Transverse colon (tissue), 4 donors: ENCODE data around the gene TNFRSF19.

Source experiments
- CTCF ChIP-seq, 5 experiments: fragments of 200-600 bp in 3 of 5; fragments of 450-650 bp in 2 of 5; sonication (generic) in 3 of 5; IDR thresholded peaks; 1 replicate in 2 of 5; 2 replicates in 3 of 5; pipeline ENCODE4 v1.5.1; 2016 to 2017; ENCODE audit warnings: antibody characterized with exemption in 5 of 5, inconsistent platforms in 3 of 5, mild to moderate bottlenecking in 2 of 5, moderate library complexity in 1 of 5
- EP300 ChIP-seq: sonication (generic); formaldehyde crosslinking; IDR thresholded peaks from one replicate; pipeline ENCODE4 v1.6.1; 2017; ENCODE audit warnings: antibody characterized with exemption, low read depth
- POLR2A ChIP-seq: fragments of 450-650 bp; IDR thresholded peaks from one replicate; pipeline ENCODE4 v1.6.1; 2016; ENCODE audit warnings: antibody characterized with exemption, mild to moderate bottlenecking, moderate library complexity
- POLR2AphosphoS5 ChIP-seq, 3 donors: sonication (generic); formaldehyde crosslinking; IDR thresholded peaks; one replicate each; pipeline ENCODE4 v1.6.1; 2016; ENCODE audit warnings: antibody characterized with exemption in 3 of 3

- TF ChIP-seq POLR2A (no peak), CTCF (IDR thresholded peaks at IDR 0.05) (no peak), POLR2AphosphoS5 (IDR thresholded peaks at IDR 0.05) (no peak), EP300 (no peak)
These were observed 103.8 kb downstream of the TNFRSF19 start for GRCh38 chr13:23673867-23674605.
